ES-I3 (cell line): ENCODE results near the gene HSD17B3.
A peak's percentile ranks its signal among the peaks of the same experiment; 100 is the strongest.
"Not testable (repeated sequence)": the region's sequence is repeated elsewhere in the genome, so short reads cannot be mapped to it uniquely, and the experiment has no call there.

Experiments used
- H3K36me3 ChIP-seq: 2 replicates; pipeline ENCODE4 v1.6.1; 2013; ENCODE audit warnings: mild to moderate bottlenecking, low read length, control low read depth, moderate library complexity; ENCODE audit not compliant: insufficient read depth
- H3K4me1 ChIP-seq: 2 replicates; pipeline ENCODE4 v1.6.1; 2013; ENCODE audit warnings: mild to moderate bottlenecking, control low read depth, low read length; ENCODE audit not compliant: insufficient read depth
- H3K9ac ChIP-seq: 2 replicates; pipeline ENCODE4 v1.6.1; 2013; ENCODE audit warnings: low read depth, mild to moderate bottlenecking, low read length, moderate library complexity
- H3K9me3 ChIP-seq: 2 replicates; pipeline ENCODE4 v1.6.1; 2013; ENCODE audit warnings: mild to moderate bottlenecking, low read length, moderate library complexity; ENCODE audit not compliant: control insufficient read depth, insufficient read depth

HSD17B3 gene

GRCh38 chr9:96236854-96237550 lies 65.0 kb downstream of the HSD17B3 start:
- Histone ChIP-seq H3K4me1 (no peaks in the 10 kb centered on the region), H3K36me3 (no peaks in the 10 kb centered on the region), H3K9ac (no peak overlapping the region), H3K9me3 (no peaks in the 10 kb centered on the region)

- not testable (repeated sequence) for H3K36me3 ChIP-seq, H3K4me1 ChIP-seq, H3K9ac ChIP-seq, H3K9me3 ChIP-seq
Observed at GRCh38 chr9:96236337-96236736, 65.6 kb downstream of the HSD17B3 start.

DNA sequence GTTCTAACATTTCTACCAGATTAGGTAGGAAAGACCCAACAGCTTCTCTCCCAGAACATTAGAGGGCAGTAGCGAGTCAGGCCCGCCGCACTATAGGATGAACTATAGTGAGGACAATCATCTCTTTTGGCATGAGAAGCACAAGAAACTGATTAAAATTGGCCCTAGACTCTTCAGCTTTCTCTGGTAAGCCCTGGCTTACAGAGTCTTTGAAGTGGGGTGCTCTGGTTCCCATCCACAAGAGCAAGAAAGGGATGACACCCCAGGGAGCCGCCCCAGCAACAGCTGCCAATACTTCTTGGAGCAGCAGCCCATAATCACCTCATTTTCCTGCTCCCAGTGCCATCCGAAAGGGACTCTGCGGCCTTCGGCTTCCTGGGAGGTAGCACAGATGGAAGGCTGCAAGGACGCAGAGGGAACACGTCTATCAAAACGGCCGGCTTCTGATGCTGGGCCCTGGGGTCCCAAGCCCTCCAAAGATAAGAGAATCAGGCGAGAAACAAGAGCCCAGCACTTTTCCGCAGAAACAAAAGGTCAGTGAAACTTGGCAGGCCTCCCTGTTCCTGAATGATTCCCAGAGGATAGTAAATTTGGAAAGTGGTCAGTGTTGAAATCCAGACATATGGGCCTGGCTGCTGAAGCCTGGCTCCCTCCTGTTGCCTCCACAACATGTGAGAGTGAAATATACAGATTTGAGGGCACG lies 69.3 kb downstream of the HSD17B3 start:
- no peaks in the 10 kb centered on the region for H3K36me3 ChIP-seq
- H3K4me1 ChIP-seq = no peaks in the 10 kb centered on the region
- no peak overlapping the region for H3K9ac ChIP-seq
- H3K9me3 ChIP-seq = no peaks in the 10 kb centered on the region

- no peak overlapping the region for H3K9ac ChIP-seq
- H3K4me1 ChIP-seq = no peaks in the 10 kb centered on the region
- no peaks in the 10 kb centered on the region for H3K9me3 ChIP-seq
- H3K36me3 ChIP-seq = no peaks in the 10 kb centered on the region
Observed at GRCh38 chr9:96232164-96232538, 69.8 kb downstream of the HSD17B3 start.

DNA sequence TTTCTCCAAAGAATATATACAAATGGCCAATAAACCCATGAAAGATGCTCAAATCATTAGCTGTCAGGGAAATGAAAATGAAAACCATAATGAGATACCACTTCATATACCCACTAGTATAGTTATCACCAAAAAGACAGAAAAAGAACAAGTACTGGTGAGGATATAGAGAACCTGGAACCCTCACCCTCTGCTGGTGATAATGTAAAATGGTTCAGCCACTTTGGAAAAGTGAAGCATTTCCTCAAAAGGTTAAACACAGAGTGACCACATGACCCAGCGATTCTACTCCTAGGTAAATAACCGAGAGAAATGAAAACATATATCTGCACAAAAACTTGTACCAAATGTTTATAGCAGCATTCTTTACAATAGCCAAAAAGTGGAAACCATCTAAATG lies 72.0 kb downstream of the HSD17B3 start:
- H3K4me1 ChIP-seq = no peaks in the 10 kb centered on the region
- no peak overlapping the region for H3K9ac ChIP-seq
- H3K9me3 ChIP-seq = peaks cover 4% of the 10 kb centered on the region; the same call in 1 of the 2 replicates
- H3K36me3 ChIP-seq = no peaks in the 10 kb centered on the region

GRCh38 chr9:96222132-96222531 lies 79.8 kb downstream of the HSD17B3 start:
- Histone ChIP-seq H3K9me3 (peaks cover 14% of the 10 kb centered on the region), H3K4me1 (no peaks in the 10 kb centered on the region), H3K36me3 (no peaks in the 10 kb centered on the region), H3K9ac (no peak overlapping the region)

- Histone ChIP-seq H3K9me3 (peaks cover 9% of the 10 kb centered on the region), H3K4me1 (no peaks in the 10 kb centered on the region), H3K9ac (no peak overlapping the region), H3K36me3 (no peaks in the 10 kb centered on the region)
Observed at GRCh38 chr9:96219900-96220257, 82.1 kb downstream of the HSD17B3 start.

- no peaks in the 10 kb centered on the region for H3K36me3 ChIP-seq
- H3K9ac ChIP-seq = no peak overlapping the region
- H3K4me1 ChIP-seq = no peaks in the 10 kb centered on the region
- H3K9me3 ChIP-seq = peaks cover 7% of the 10 kb centered on the region; the same call in 1 of the 2 replicates
Observed at GRCh38 chr9:96219026-96219899, 82.7 kb downstream of the HSD17B3 start.

GRCh38 chr9:96217754-96218693 lies 84.0 kb downstream of the HSD17B3 start:
- Histone ChIP-seq H3K9me3 (no peaks in the 10 kb centered on the region), H3K9ac (peak overlapping the region; percentile 35; the same call in 1 of the 2 replicates), H3K36me3 (no peaks in the 10 kb centered on the region), H3K4me1 (no peaks in the 10 kb centered on the region)

GRCh38 chr9:96217294-96217707 lies 84.7 kb downstream of the HSD17B3 start:
- no peaks in the 10 kb centered on the region for H3K4me1 ChIP-seq
- H3K9ac ChIP-seq = no peak overlapping the region
- H3K36me3 ChIP-seq = no peaks in the 10 kb centered on the region
- no peaks in the 10 kb centered on the region for H3K9me3 ChIP-seq

GRCh38 chr9:96216583-96216982 lies 85.4 kb downstream of the HSD17B3 start:
- Histone ChIP-seq H3K9me3 (no peaks in the 10 kb centered on the region), H3K9ac (no peak overlapping the region), H3K36me3 (no peaks in the 10 kb centered on the region), H3K4me1 (no peaks in the 10 kb centered on the region)

DNA sequence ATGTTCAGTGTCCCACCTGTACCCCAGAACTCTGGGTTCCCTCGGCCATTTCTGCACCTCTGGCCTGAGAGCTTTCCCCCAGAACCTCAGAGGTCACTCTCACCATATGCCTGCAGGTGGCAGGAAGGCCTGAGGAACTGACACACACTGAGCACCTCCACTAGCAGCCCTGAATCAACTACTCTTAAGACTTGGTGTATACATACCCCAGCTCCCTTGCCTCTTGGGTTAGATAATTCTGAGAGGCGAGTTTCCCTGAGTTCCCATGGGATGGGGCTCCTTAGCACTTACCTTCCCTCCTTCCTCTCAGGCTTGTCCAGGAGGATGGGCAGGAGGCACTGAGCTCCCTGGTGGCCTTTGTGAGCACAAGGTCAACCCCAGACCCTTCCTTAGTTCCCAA lies 86.1 kb downstream of the HSD17B3 start:
- no peaks in the 10 kb centered on the region for H3K36me3 ChIP-seq
- no peak overlapping the region for H3K9ac ChIP-seq
- no peaks in the 10 kb centered on the region for H3K9me3 ChIP-seq
- H3K4me1 ChIP-seq = no peaks in the 10 kb centered on the region

- Histone ChIP-seq H3K36me3 (no peaks in the 10 kb centered on the region), H3K9me3 (no peaks in the 10 kb centered on the region), H3K4me1 (no peaks in the 10 kb centered on the region), H3K9ac (no peak overlapping the region)
Observed at GRCh38 chr9:96214635-96215034, 87.3 kb downstream of the HSD17B3 start.
